ENCODE results near the gene LYRM2.

The LYRM2 gene

GRCh38 chr6:89555806-89556205 is 82.7 kb downstream of the LYRM2 start:
- no peak for DNase-seq (ENCODE audit: low read depth in 2 of 2)

GRCh38 chr6:89555031-89555430 is 83.5 kb downstream of the LYRM2 start:
- no peak for DNase-seq (ENCODE audit: low read depth in 2 of 2)

- DNase-seq (ENCODE audit: low read depth in 2 of 2): no peak
These were observed 84.4 kb downstream of the LYRM2 start for GRCh38 chr6:89554106-89554505.

- no peak for DNase-seq (ENCODE audit: low read depth in 2 of 2)
These were observed 85.1 kb downstream of the LYRM2 start for GRCh38 chr6:89553431-89553830.

- no peak for DNase-seq (ENCODE audit: low read depth in 2 of 2)
These were observed 91.3 kb downstream of the LYRM2 start for GRCh38 chr6:89547281-89547680.

GRCh38 chr6:89542866-89543265 is 95.7 kb downstream of the LYRM2 start:
- no peak for DNase-seq (ENCODE audit: low read depth in 2 of 2)

- no peak for DNase-seq (ENCODE audit: low read depth in 2 of 2)
These were observed 96.3 kb downstream of the LYRM2 start for GRCh38 chr6:89542081-89542857.

- DNase-seq (ENCODE audit: low read depth in 2 of 2): no peak
These were observed 98.8 kb downstream of the LYRM2 start for GRCh38 chr6:89539779-89540178.

GRCh38 chr6:89536231-89536630 is 102.3 kb downstream of the LYRM2 start:
- DNase-seq (ENCODE audit: low read depth in 2 of 2): no peak

- no peak for DNase-seq (ENCODE audit: low read depth in 2 of 2)
These were observed 107.6 kb downstream of the LYRM2 start for GRCh38 chr6:89530982-89531381.

GRCh38 chr6:89528866-89529265 is 109.7 kb downstream of the LYRM2 start:
- DNase-seq (ENCODE audit: low read depth in 2 of 2): no peak

GRCh38 chr6:89527634-89528033 is 110.9 kb downstream of the LYRM2 start:
- no peak for DNase-seq (ENCODE audit: low read depth in 2 of 2)

- DNase-seq (ENCODE audit: low read depth in 2 of 2): no peak
These were observed 112.0 kb downstream of the LYRM2 start for GRCh38 chr6:89526563-89526869.

- no peak for DNase-seq (ENCODE audit: low read depth in 2 of 2)
These were observed 112.6 kb downstream of the LYRM2 start for GRCh38 chr6:89525786-89526562.

- no peak for DNase-seq (ENCODE audit: low read depth in 2 of 2)
These were observed 115.8 kb downstream of the LYRM2 start for GRCh38 chr6:89522778-89523177.

- no peak for DNase-seq (ENCODE audit: low read depth in 2 of 2)
These were observed 117.8 kb downstream of the LYRM2 start for GRCh38 chr6:89520736-89521135.

GRCh38 chr6:89518352-89519055 is 120.0 kb downstream of the LYRM2 start:
- no peak for DNase-seq (ENCODE audit: low read depth in 2 of 2)
